ENCODE data around the gene MMRN1. TPM values are rescaled to one million over a fixed set of nuclear protein-coding genes. Genes with fewer than 3 reads are reported as not detected.

The MMRN1 gene
- total and polyA plus RNA-seq, 2 of the 8 experiments (the other 6 are each of a cell fraction or from before 2014, with no cell fraction given): not detected

DNA sequence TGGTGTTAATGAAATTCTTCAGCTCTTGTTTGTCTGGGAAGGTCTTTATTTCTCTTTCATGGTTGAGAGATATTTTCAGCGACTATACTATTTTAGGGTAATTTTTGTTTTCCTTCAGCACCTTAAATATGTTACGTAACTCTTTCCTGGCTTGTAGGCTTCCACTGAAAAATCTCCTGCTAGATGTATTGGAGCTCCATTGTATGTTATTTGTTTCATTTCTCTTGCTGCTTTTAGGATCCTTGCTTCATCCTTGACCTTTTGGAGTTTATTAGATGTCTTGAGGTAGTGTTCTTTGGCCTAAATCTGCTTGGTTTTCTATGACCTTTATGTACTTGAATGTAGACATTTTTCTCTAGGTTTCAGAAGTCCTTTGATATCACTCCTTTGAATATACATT, 93.6 kb downstream of the MMRN1 start:
- Histone ChIP-seq H3K4me2 (ENCODE audit: insufficient read depth in 1 of 2, low read depth in 2 of 2, low read length in 2 of 2) (no peak overlapping the region), H3K18ac (ENCODE audit: extremely low read depth, low read length) (no peak overlapping the region), H3K36me3 (ENCODE audit: control insufficient read depth in 2 of 4, insufficient read depth in 4 of 4, low read length in 3 of 4) (no peaks in the 10 kb centered on the region), H2BK20ac (ENCODE audit: low read length) (no peak overlapping the region), H3K4ac (replicated peaks; ENCODE audit: insufficient read length, low read depth, low read length) (no peak overlapping the region), H2BK12ac (ENCODE audit: low read depth, low read length) (no peak overlapping the region), H2AFZ (ENCODE audit: low read length) (no peak overlapping the region), H2BK120ac (replicated peaks; ENCODE audit: low read depth, low read length) (no peak overlapping the region), H3K27ac (ENCODE audit: low read depth, low read length) (no peak overlapping the region), H3K56ac (replicated peaks; ENCODE audit: insufficient read length, low read depth, low read length) (no peak overlapping the region), H3K4me3 (ENCODE audit: extremely low read depth in 1 of 4, insufficient read depth in 2 of 4, low read depth in 3 of 4, low read length in 4 of 4) (no peak overlapping the region), H3K79me2 (ENCODE audit: control insufficient read depth in 1 of 2, insufficient read depth in 2 of 2, low read length in 2 of 2) (no peaks in the 10 kb centered on the region), H3K9me3 (ENCODE audit: insufficient read depth in 2 of 2, low read depth in 1 of 2, low read length in 1 of 2) (no peaks in the 10 kb centered on the region; a peak in 1 of 4 replicates), H2BK15ac (ENCODE audit: low read length) (no peak overlapping the region), H4K91ac (replicated peaks; ENCODE audit: insufficient read length, low read length) (no peak overlapping the region), H4K5ac (ENCODE audit: insufficient read length, low read depth, low read length) (no peak overlapping the region), H2AK5ac (ENCODE audit: low read depth, low read length) (no peak overlapping the region), H3K27me3 (replicated peaks in 1 of 4; ENCODE audit: control insufficient read depth in 3 of 4, extremely low read depth in 1 of 4, insufficient read depth in 3 of 4, low read length in 3 of 4) (no peaks in the 10 kb centered on the region), H4K20me1 (replicated peaks in 1 of 2; ENCODE audit: control insufficient read depth in 1 of 2, insufficient read depth in 2 of 2, low read length in 2 of 2) (no peaks in the 10 kb centered on the region), H3K4me1 (replicated peaks in 1 of 4; ENCODE audit: control insufficient read depth in 3 of 4, insufficient read depth in 4 of 4, low read length in 3 of 4) (no peaks in the 10 kb centered on the region), H4K8ac (ENCODE audit: extremely low read depth, insufficient read depth, low read length) (no peak overlapping the region), H2BK5ac (ENCODE audit: low read depth, low read length) (no peak overlapping the region), H3K79me1 (ENCODE audit: low read depth, low read length) (no peaks in the 10 kb centered on the region), H3K23me2 (ENCODE audit: low read depth, low read length) (no peaks in the 10 kb centered on the region), H3K14ac (ENCODE audit: insufficient read length) (no peak overlapping the region), H3K9ac (replicated peaks in 1 of 4; ENCODE audit: extremely low read depth in 1 of 4, low read depth in 3 of 4, low read length in 3 of 4) (no peak overlapping the region), H3K23ac (ENCODE audit: insufficient read length) (no peak overlapping the region)
- TF ChIP-seq NANOG (IDR thresholded peaks at IDR 0.05; ENCODE audit: insufficient read depth, low read depth, low read length, poor library complexity, severe bottlenecking) (no peak), BCL11A (IDR thresholded peaks at IDR 0.05; ENCODE audit: low read depth in 2 of 2, low read length in 2 of 2) (no peak), SIX5 (IDR thresholded peaks at IDR 0.05; ENCODE audit: low read depth, low read length) (no peak), HDAC6 (IDR thresholded peaks at IDR 0.05; ENCODE audit: low read depth, low read length) (no peak), CBX8 (IDR thresholded peaks at IDR 0.05; ENCODE audit: borderline replicate concordance, low read depth, low read length) (no peak), GABPA (IDR thresholded peaks at IDR 0.05; ENCODE audit: borderline replicate concordance, insufficient read depth, low read length) (no peak), SIRT6 (IDR thresholded peaks at IDR 0.05; ENCODE audit: low read length) (no peak), POLR2AphosphoS5 (IDR thresholded peaks at IDR 0.05; ENCODE audit: low read depth, low read length) (no peak), TCF12 (IDR thresholded peaks at IDR 0.05; ENCODE audit: low read depth, low read length) (no peak)
- TF ChIP-seq, protein P1, sequence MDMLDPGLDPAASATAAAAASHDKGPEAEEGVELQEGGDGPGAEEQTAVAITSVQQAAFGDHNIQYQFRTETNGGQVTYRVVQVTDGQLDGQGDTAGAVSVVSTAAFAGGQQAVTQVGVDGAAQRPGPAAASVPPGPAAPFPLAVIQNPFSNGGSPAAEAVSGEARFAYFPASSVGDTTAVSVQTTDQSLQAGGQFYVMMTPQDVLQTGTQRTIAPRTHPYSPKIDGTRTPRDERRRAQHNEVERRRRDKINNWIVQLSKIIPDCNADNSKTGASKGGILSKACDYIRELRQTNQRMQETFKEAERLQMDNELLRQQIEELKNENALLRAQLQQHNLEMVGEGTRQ (IDR thresholded peaks at IDR 0.05; ENCODE audit: low read length): no peak
- TF ChIP-seq, protein P2, sequence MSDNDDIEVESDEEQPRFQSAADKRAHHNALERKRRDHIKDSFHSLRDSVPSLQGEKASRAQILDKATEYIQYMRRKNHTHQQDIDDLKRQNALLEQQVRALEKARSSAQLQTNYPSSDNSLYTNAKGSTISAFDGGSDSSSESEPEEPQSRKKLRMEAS (IDR thresholded peaks at IDR 0.05): no peak
- no peak for DNase-seq (ENCODE audit: low read depth in 1 of 2, low spot score in 2 of 2)
- 80% methylated on average over 2 of the region's 2 CpGs; no CpG with 5 or more reads in 1 of the 2 experiments for WGBS, 2 experiments (ENCODE audit: extremely low coverage in 1 of 2, insufficient coverage in 1 of 2, insufficient read length in 1 of 2, insufficient replicate concordance in 2 of 2, low coverage in 1 of 2, low lambda C conversion rate in 2 of 2, missing lambda C conversion rate in 1 of 2)
- no peak for FAIRE-seq
- ChIA-PET CTCF (ENCODE audit: partially characterized antibody) (no interaction called here), POLR2A (ENCODE audit: partially characterized antibody) (no interaction called here)
